GM12891 (cell line): ENCODE measurements around the gene HIP1R.

Source experiments
- POLR2A ChIP-seq: IDR thresholded peaks from 2 replicates; pipeline ENCODE4 v1.6.1; 2011; ENCODE audit warnings: low read depth, low read length, control low read depth
- POU2F2 ChIP-seq: IDR thresholded peaks from 2 replicates; pipeline ENCODE4 v1.6.1; 2011; ENCODE audit warnings: low read depth, mild to moderate bottlenecking, control low read depth, low read length, moderate library complexity

DNA sequence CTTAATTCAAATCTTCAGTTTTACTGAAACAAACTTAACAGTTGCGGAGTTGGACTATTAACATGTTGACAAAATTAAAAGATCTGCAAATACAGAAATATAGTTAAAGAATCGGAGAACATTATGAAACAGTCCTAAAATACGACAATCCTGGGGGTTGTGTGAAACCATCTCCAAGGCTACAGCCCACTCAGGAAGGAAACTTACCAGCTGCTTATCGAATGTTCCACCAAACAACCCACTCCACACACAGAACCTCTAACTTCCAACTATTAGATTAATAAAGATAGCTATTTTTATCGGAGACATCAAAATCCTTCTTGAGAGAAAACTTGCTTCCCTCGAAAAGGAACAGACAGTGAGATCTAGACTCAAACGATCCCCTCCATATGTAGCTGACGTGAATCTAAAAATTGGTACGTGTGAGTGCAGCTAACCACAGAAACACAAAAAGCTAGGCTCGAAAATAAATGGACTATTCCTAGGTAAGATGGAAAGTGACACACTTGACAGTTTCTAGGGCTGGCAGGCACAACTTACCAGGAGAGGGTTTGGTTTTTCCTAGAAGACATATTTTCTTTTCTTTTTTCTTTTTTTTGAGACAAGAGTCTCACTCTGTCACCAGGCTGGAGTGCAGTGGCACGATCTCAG lies 47.8 kb downstream of the HIP1R start:
- TF ChIP-seq POU2F2 (no peak), POLR2A (no peak)
